ENCODE measurements around the gene NCKAP5.

NCKAP5 gene

GRCh38 chr2:133331436-133331835 lies 236.8 kb downstream of the NCKAP5 start:
- Histone ChIP-seq H3K9me3 (ENCODE audit: insufficient read depth, low read length, severe bottlenecking) (no peaks in the 10 kb centered on the region), H3K36me3 (ENCODE audit: insufficient read depth, low read length) (no peaks in the 10 kb centered on the region), H2AFZ (ENCODE audit: low read depth, low read length) (no peak overlapping the region), H3K79me2 (ENCODE audit: insufficient read depth, low read length) (no peaks in the 10 kb centered on the region), H3K4me1 (ENCODE audit: insufficient read depth, low read length) (no peaks in the 10 kb centered on the region), H3K27me3 (ENCODE audit: insufficient read depth, low read length, poor library complexity) (peaks cover 9% of the 10 kb centered on the region), H3K4me2 (ENCODE audit: insufficient read depth, low read length) (no peak overlapping the region), H3K27ac (ENCODE audit: low read length) (no peak overlapping the region), H3K4me3 (ENCODE audit: low read depth in 1 of 2, low read length in 2 of 2) (no peak overlapping the region), H3K9ac (ENCODE audit: low read depth, low read length) (no peak overlapping the region), H4K20me1 (ENCODE audit: insufficient read depth, low read length) (no peaks in the 10 kb centered on the region)
- DNase-seq: no peak
- TF ChIP-seq EZH2 (IDR thresholded peaks at IDR 0.05; ENCODE audit: borderline replicate concordance, low read depth, low read length, severe bottlenecking): no peak
- TF ChIP-seq, protein P1, sequence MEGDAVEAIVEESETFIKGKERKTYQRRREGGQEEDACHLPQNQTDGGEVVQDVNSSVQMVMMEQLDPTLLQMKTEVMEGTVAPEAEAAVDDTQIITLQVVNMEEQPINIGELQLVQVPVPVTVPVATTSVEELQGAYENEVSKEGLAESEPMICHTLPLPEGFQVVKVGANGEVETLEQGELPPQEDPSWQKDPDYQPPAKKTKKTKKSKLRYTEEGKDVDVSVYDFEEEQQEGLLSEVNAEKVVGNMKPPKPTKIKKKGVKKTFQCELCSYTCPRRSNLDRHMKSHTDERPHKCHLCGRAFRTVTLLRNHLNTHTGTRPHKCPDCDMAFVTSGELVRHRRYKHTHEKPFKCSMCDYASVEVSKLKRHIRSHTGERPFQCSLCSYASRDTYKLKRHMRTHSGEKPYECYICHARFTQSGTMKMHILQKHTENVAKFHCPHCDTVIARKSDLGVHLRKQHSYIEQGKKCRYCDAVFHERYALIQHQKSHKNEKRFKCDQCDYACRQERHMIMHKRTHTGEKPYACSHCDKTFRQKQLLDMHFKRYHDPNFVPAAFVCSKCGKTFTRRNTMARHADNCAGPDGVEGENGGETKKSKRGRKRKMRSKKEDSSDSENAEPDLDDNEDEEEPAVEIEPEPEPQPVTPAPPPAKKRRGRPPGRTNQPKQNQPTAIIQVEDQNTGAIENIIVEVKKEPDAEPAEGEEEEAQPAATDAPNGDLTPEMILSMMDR (IDR thresholded peaks at IDR 0.05; ENCODE audit: borderline replicate concordance, extremely low read depth, low read length, poor library complexity, severe bottlenecking): no peak
- no peak for ATAC-seq (ENCODE audit: insufficient read depth, low read depth)

DNA sequence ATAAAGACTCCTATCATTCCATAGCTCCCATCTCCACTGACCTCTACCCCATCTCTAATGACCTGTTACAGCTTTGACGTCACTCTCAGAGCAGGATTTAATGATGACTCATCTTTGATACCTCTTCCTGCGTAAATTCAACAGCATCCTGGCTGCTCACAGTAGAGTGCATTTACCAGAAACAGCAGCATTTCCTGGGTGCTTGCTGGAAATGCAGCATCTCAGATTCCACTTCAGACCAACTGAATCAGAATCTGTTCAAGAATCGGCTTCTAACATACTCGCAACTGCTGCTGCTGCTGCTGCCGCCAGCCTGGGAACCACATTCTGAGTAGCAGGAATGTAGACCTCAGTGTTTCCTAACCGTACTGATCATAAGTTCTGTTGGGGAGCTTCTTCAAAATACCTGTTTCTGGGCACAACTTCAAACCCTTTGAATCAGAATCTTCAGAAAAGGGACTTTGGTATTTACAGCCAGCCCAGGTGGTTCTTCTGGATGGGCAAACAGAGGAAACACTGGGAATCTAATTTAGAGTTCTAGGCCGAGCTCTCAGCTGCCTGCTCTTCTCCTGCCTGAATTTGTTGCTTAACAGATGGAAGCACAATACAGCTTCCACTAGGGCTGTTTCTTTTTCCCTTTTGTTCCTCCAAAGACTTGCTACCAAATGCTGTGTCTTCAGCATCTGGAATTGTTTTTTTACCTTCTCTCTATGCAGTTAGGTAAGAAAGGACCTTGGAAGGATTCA lies 241.4 kb downstream of the NCKAP5 start:
- Histone ChIP-seq H3K4me3 (ENCODE audit: low read depth in 1 of 2, low read length in 2 of 2) (no peak overlapping the region), H3K27me3 (ENCODE audit: insufficient read depth, low read length, poor library complexity) (peaks cover 12% of the 10 kb centered on the region), H4K20me1 (ENCODE audit: insufficient read depth, low read length) (no peaks in the 10 kb centered on the region), H3K4me1 (ENCODE audit: insufficient read depth, low read length) (no peaks in the 10 kb centered on the region), H3K4me2 (ENCODE audit: insufficient read depth, low read length) (no peak overlapping the region), H3K9me3 (ENCODE audit: insufficient read depth, low read length, severe bottlenecking) (no peaks in the 10 kb centered on the region), H3K36me3 (ENCODE audit: insufficient read depth, low read length) (no peaks in the 10 kb centered on the region), H3K9ac (ENCODE audit: low read depth, low read length) (no peak overlapping the region), H3K79me2 (ENCODE audit: insufficient read depth, low read length) (no peaks in the 10 kb centered on the region), H2AFZ (ENCODE audit: low read depth, low read length) (no peak overlapping the region), H3K27ac (ENCODE audit: low read length) (no peak overlapping the region)
- DNase-seq: no peak
- no peak for ATAC-seq (ENCODE audit: insufficient read depth, low read depth)
- TF ChIP-seq, protein P1 (IDR thresholded peaks at IDR 0.05; ENCODE audit: borderline replicate concordance, extremely low read depth, low read length, poor library complexity, severe bottlenecking): no peak
- no peak for TF ChIP-seq EZH2 (IDR thresholded peaks at IDR 0.05; ENCODE audit: borderline replicate concordance, low read depth, low read length, severe bottlenecking)

- no peaks in the 10 kb centered on the region for H3K9me3 ChIP-seq (ENCODE audit: insufficient read depth, low read length, severe bottlenecking)
- no peak overlapping the region for H2AFZ ChIP-seq (ENCODE audit: low read depth, low read length)
- TF ChIP-seq EZH2 (IDR thresholded peaks at IDR 0.05; ENCODE audit: borderline replicate concordance, low read depth, low read length, severe bottlenecking): no peak
- TF ChIP-seq, protein P1 (IDR thresholded peaks at IDR 0.05; ENCODE audit: borderline replicate concordance, extremely low read depth, low read length, poor library complexity, severe bottlenecking): no peak
- H3K9ac ChIP-seq (ENCODE audit: low read depth, low read length): no peak overlapping the region
- no peaks in the 10 kb centered on the region for H4K20me1 ChIP-seq (ENCODE audit: insufficient read depth, low read length)
- DNase-seq (no peak), ATAC-seq (ENCODE audit: insufficient read depth, low read depth) (no peak)
- H3K79me2 ChIP-seq (ENCODE audit: insufficient read depth, low read length): no peaks in the 10 kb centered on the region
- no peak overlapping the region for H3K27ac ChIP-seq (ENCODE audit: low read length)
- H3K4me3 ChIP-seq (ENCODE audit: low read depth in 1 of 2, low read length in 2 of 2): no peak overlapping the region
- H3K27me3 ChIP-seq (ENCODE audit: insufficient read depth, low read length, poor library complexity): peaks cover 15% of the 10 kb centered on the region
- H3K36me3 ChIP-seq (ENCODE audit: insufficient read depth, low read length): no peaks in the 10 kb centered on the region
- H3K4me2 ChIP-seq (ENCODE audit: insufficient read depth, low read length): no peak overlapping the region
- H3K4me1 ChIP-seq (ENCODE audit: insufficient read depth, low read length): no peaks in the 10 kb centered on the region
Observed at GRCh38 chr2:133324150-133324561, 244.1 kb downstream of the NCKAP5 start.

Measured in DND-41 (cell line).